Loucy (cell line): ENCODE results near the gene TAOK2.

Experiments used
- EZH2phosphoT487 ChIP-seq: fragments of 200-600 bp; IDR thresholded peaks from 2 replicates; pipeline ENCODE4 v1.6.1; 2018; ENCODE audit warnings: antibody characterized with exemption, mild to moderate bottlenecking, moderate library complexity, borderline replicate concordance
- TF ChIP-seq, protein P1 (sequence below): fragments of 200-600 bp; sonication (generic); conservative IDR thresholded peaks from 2 replicates; pipeline ENCODE4 v1.5.1; 2014; ENCODE audit warnings: mild to moderate bottlenecking, antibody characterized with exemption, low read length

- TF ChIP-seq, protein P1, sequence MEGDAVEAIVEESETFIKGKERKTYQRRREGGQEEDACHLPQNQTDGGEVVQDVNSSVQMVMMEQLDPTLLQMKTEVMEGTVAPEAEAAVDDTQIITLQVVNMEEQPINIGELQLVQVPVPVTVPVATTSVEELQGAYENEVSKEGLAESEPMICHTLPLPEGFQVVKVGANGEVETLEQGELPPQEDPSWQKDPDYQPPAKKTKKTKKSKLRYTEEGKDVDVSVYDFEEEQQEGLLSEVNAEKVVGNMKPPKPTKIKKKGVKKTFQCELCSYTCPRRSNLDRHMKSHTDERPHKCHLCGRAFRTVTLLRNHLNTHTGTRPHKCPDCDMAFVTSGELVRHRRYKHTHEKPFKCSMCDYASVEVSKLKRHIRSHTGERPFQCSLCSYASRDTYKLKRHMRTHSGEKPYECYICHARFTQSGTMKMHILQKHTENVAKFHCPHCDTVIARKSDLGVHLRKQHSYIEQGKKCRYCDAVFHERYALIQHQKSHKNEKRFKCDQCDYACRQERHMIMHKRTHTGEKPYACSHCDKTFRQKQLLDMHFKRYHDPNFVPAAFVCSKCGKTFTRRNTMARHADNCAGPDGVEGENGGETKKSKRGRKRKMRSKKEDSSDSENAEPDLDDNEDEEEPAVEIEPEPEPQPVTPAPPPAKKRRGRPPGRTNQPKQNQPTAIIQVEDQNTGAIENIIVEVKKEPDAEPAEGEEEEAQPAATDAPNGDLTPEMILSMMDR: no peak
- no peak for TF ChIP-seq EZH2phosphoT487
These were observed 5.5 kb upstream of the TAOK2 start for GRCh38 chr16:29968205-29968604.
